OCI-LY7 (cell line): ENCODE results near the gene COL16A1.

Source experiments
- EZH2phosphoT487 ChIP-seq: fragments of 200-600 bp; sonication (generic); IDR thresholded peaks from 2 replicates; pipeline ENCODE4 v1.6.1; 2018; ENCODE audit warnings: low read depth, borderline replicate concordance, mild to moderate bottlenecking, mixed run types, antibody characterized with exemption, low read length, moderate library complexity, mixed read lengths
- TF ChIP-seq, protein P1 (sequence below): fragments of 200-600 bp; sonication (generic); conservative IDR thresholded peaks from 2 replicates; pipeline ENCODE4 v1.5.1; 2014; ENCODE audit warnings: mild to moderate bottlenecking, antibody characterized with exemption, low read length, moderate library complexity, mixed read lengths

DNA sequence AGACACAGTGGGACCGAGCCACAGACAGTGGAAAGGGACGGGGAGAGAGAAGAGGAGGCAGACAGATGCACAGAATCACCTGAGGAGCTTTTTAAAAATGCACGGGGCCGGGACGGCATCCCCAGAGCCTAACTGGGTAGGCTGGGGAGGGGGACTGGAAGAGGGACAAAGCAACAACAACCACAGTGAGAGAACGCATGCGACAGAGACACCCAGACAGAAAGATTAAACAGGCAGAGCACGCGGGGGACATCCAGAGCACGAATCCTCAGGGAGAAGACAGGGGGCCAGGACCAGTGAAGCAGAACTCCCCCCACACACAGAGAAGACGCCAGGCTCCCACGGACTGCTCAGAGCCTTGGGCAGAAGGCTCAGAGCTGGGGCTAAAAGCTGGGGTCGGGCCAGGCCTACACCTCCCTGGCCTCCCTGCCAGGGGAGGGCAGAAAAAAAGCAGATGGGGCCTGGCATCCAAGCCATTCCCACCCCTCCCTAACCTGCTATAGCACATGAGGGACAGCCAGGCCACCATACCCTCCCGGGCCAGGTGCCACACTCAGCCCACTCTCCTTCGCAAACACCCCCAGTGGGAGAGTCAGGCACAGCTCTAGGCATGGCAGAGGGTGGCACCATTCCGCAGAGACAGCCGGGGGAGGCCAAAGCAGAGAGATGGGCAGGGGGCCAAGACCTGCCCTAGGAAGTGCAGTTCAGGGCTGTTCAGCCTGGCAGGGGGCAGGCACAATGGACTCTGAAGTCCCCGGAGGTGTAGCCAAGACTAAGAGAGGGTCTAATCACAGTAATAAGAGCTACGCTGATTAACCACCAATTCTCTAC is 29.8 kb upstream of the COL16A1 start:
- TF ChIP-seq, protein P1, sequence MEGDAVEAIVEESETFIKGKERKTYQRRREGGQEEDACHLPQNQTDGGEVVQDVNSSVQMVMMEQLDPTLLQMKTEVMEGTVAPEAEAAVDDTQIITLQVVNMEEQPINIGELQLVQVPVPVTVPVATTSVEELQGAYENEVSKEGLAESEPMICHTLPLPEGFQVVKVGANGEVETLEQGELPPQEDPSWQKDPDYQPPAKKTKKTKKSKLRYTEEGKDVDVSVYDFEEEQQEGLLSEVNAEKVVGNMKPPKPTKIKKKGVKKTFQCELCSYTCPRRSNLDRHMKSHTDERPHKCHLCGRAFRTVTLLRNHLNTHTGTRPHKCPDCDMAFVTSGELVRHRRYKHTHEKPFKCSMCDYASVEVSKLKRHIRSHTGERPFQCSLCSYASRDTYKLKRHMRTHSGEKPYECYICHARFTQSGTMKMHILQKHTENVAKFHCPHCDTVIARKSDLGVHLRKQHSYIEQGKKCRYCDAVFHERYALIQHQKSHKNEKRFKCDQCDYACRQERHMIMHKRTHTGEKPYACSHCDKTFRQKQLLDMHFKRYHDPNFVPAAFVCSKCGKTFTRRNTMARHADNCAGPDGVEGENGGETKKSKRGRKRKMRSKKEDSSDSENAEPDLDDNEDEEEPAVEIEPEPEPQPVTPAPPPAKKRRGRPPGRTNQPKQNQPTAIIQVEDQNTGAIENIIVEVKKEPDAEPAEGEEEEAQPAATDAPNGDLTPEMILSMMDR, result no peak
- TF ChIP-seq EZH2phosphoT487, result no peak
